Putamen (tissue), 1 donor: ENCODE data around the gene CCDC34.
"Not testable (repeated sequence)": the region's sequence is repeated elsewhere in the genome, so short reads cannot be mapped to it uniquely, and the experiment has no call there.

Source experiments
- DNase-seq: peaks from one replicate; pipeline ENCODE4 v3.0.0-alpha.2; 2016; ENCODE audit warnings: low spot score

The CCDC34 gene

GRCh38 chr11:27322196-27322595, 40.8 kb downstream of the CCDC34 start:
- not testable (repeated sequence) for DNase-seq

- DNase-seq: not testable (repeated sequence)
Measured at GRCh38 chr11:27321340-27321739, 41.7 kb downstream of the CCDC34 start.

- DNase-seq: no peak
Measured at GRCh38 chr11:27319072-27319471, 43.9 kb downstream of the CCDC34 start.

GRCh38 chr11:27317751-27318150, 45.3 kb downstream of the CCDC34 start:
- no peak for DNase-seq

GRCh38 chr11:27315836-27316235, 47.2 kb downstream of the CCDC34 start:
- no peak for DNase-seq

- no peak for DNase-seq
Measured at GRCh38 chr11:27313157-27313821, 49.7 kb downstream of the CCDC34 start.

GRCh38 chr11:27312110-27312509, 50.9 kb downstream of the CCDC34 start:
- DNase-seq: no peak

GRCh38 chr11:27310707-27311106, 52.3 kb downstream of the CCDC34 start:
- DNase-seq: no peak

- no peak for DNase-seq
Measured at GRCh38 chr11:27310182-27310581, 52.8 kb downstream of the CCDC34 start.

- DNase-seq: no peak
Measured at GRCh38 chr11:27309046-27309445, 54.0 kb downstream of the CCDC34 start.

GRCh38 chr11:27307232-27307631, 55.8 kb downstream of the CCDC34 start:
- DNase-seq: no peak

GRCh38 chr11:27305751-27306150, 57.3 kb downstream of the CCDC34 start:
- DNase-seq: no peak

GRCh38 chr11:27304514-27304913, 58.5 kb downstream of the CCDC34 start:
- no peak for DNase-seq

- no peak for DNase-seq
Measured at GRCh38 chr11:27303903-27304302, 59.1 kb downstream of the CCDC34 start.

- no peak for DNase-seq
Measured at GRCh38 chr11:27300974-27301373, 62.0 kb downstream of the CCDC34 start.

GRCh38 chr11:27297616-27298015, 65.4 kb downstream of the CCDC34 start:
- DNase-seq: no peak

GRCh38 chr11:27296497-27296896, 66.5 kb downstream of the CCDC34 start:
- no peak for DNase-seq

- no peak for DNase-seq
Measured at GRCh38 chr11:27295928-27296327, 67.1 kb downstream of the CCDC34 start.

GRCh38 chr11:27294654-27295053, 68.4 kb downstream of the CCDC34 start:
- no peak for DNase-seq

- no peak for DNase-seq
Measured at GRCh38 chr11:27293515-27294417, 69.2 kb downstream of the CCDC34 start.

- no peak for DNase-seq
Measured at GRCh38 chr11:27292637-27293010, 70.4 kb downstream of the CCDC34 start.

- DNase-seq: no peak
Measured at GRCh38 chr11:27291954-27292636, 70.9 kb downstream of the CCDC34 start.
